Activated T-cell treated with anti-CD3 and anti-CD28 coated beads, Interleukin-2, amount 50 U/mL, for 24 hours (primary cell): ENCODE results near the gene RABGAP1L.

Source experiments
- DNase-seq: peaks from one replicate; pipeline ENCODE4 v3.0.0-alpha.2; 2020
- H3K27ac Mint-ChIP-seq: 2 replicates; pipeline ENCODE4 v1.8.0; 2020; ENCODE audit warnings: mild to moderate bottlenecking, mixed read lengths
- H3K27me3 Mint-ChIP-seq: 2 replicates; pipeline ENCODE4 v1.8.0; 2020; ENCODE audit warnings: mixed read lengths
- H3K36me3 Mint-ChIP-seq: 2 replicates; pipeline ENCODE4 v1.8.0; 2020; ENCODE audit warnings: low read depth, mixed read lengths
- H3K4me1 Mint-ChIP-seq: 2 replicates; pipeline ENCODE4 v1.8.0; 2020; ENCODE audit warnings: low read depth, mixed read lengths
- H3K4me3 Mint-ChIP-seq: 2 replicates; pipeline ENCODE4 v1.8.0; 2020; ENCODE audit warnings: mild to moderate bottlenecking, moderate library complexity, mixed read lengths
- H3K9me3 Mint-ChIP-seq: 2 replicates; pipeline ENCODE4 v1.8.0; 2020; ENCODE audit warnings: mixed read lengths

The RABGAP1L gene

DNA sequence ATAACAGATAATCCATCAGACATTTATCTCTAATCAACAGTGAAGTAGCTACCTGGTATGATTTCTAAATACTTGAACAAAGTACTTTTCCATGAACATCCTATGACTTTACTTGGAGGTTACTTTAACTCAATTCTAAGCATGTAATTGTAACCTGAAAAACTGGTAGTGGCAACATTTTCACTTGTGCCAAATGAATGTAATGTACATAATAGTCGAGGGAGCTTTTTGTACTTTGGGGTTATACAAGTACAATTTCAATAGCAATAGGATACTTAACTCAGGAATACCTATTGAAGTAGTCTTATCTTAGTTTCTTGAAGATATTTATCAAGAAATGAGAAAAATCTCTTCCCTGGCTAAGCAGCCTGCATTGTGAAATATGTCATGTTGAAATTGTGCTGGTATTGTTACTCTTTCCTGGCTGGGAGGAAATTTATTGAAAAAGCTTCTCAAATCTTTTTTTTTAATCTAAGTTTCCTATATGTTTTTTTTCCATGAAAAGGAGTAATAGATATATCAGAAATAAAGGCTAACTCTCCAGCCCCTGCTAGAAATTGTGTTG is 806.8 kb downstream of the RABGAP1L start:
- Mint-ChIP-seq H3K36me3 (peaks cover 5% of the 10 kb centered on the region), H3K4me3 (peak overlapping the region; percentile 53), H3K9me3 (no peaks in the 10 kb centered on the region), H3K4me1 (peaks cover 70% of the 10 kb centered on the region), H3K27me3 (no peaks in the 10 kb centered on the region), H3K27ac (peak overlapping the region; percentile 90)
- DNase-seq = no peak

DNA sequence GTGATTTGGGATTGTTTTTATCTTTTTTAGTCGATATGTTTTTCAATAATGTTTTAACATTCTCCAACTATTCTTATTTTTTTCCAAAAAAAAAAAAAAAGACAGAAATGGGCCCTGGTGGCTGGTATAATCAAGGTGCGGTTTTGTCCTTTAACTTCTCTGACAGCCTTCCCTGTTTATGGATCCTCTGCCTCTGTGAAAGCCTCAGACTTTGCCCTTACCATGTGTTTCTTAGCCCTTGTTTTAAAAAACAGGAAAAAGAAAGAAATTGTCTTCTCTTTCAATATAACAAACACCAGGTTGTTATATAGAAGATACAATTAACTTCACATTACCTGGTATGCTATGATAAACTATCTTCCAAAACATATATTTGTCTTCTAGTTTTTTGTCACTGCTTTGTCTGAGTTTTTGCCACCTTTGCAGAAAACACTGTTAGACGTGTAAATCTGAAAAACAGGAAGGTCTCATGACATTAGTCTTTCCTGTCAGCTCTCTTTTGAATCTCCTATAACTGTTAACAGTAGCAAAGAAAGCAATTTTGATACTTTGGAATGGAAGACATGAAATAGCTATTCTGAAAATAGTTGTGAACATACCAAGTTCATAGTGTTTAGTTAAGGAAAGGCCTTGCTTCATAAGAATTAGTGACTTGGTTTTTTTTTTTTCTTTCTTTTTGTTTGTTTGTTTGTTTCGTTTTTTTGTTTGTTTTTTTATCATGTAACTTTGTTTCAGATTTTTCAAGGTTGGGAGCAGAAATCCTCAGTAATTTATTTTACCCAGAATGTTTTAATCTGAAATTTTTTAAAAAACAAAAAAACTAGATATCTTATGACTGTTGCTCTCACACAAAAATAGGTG is 808.8 kb downstream of the RABGAP1L start:
- DNase-seq = no peak
- peak overlapping the region; percentile 59 for H3K4me3 Mint-ChIP-seq
- peak overlapping the region; percentile 91 for H3K27ac Mint-ChIP-seq
- H3K9me3 Mint-ChIP-seq = no peaks in the 10 kb centered on the region
- H3K27me3 Mint-ChIP-seq = no peaks in the 10 kb centered on the region
- H3K36me3 Mint-ChIP-seq = peaks cover 13% of the 10 kb centered on the region
- H3K4me1 Mint-ChIP-seq = peaks cover 84% of the 10 kb centered on the region

- Mint-ChIP-seq H3K27me3 (no peaks in the 10 kb centered on the region), H3K9me3 (no peaks in the 10 kb centered on the region), H3K4me3 (peak overlapping the region; percentile 59), H3K36me3 (peaks cover 15% of the 10 kb centered on the region), H3K27ac (peak overlapping the region; percentile 91), H3K4me1 (peaks cover 79% of the 10 kb centered on the region)
- no peak for DNase-seq
These were observed 809.5 kb downstream of the RABGAP1L start for GRCh38 chr1:174968750-174969244.

DNA sequence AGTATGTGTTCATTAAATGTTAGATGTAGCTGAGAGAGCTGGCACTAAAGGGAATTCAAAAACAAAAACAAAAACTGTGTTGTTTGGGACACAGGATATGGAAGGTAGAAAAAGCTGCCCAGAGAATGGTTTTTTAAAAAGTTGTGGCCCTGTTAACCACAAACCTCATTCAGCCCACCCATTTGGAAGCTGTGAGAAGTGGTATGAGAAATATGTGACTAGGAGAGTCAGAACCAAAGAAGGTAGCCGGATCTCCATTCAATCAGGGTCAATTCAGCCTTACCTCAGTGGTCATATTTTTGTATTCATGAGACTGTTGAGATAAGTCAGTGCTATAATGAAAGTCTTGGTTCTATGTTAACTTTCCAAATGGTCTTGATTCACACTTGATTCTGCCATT is 810.7 kb downstream of the RABGAP1L start:
- H3K9me3 Mint-ChIP-seq = no peaks in the 10 kb centered on the region
- H3K27ac Mint-ChIP-seq = peak overlapping the region; percentile 28
- H3K4me3 Mint-ChIP-seq = no peak overlapping the region
- peaks cover 71% of the 10 kb centered on the region for H3K4me1 Mint-ChIP-seq
- no peaks in the 10 kb centered on the region for H3K27me3 Mint-ChIP-seq
- DNase-seq = no peak
- peaks cover 21% of the 10 kb centered on the region for H3K36me3 Mint-ChIP-seq

DNA sequence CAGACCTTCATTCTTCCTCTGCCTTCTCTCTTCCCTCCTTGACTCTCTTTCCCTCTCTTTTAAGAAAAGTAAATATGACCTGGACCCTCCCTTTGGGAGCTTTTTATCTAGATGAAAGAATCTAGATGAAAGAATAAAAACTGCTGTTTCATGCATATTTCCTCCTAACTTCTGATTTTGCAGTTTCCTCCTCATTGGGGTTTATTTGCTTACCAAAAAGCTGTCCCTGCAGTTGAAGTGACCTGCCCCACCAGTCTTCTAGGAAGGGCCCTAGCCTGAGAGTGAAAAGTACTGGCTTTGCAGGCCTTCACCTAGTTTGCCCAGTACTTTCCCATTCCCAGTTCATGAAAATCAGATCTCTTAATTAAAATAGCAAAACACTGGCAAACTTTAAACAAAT is 812.1 kb downstream of the RABGAP1L start:
- no peak overlapping the region for H3K4me3 Mint-ChIP-seq
- H3K27ac Mint-ChIP-seq = no peak overlapping the region
- no peaks in the 10 kb centered on the region for H3K9me3 Mint-ChIP-seq
- peaks cover 35% of the 10 kb centered on the region for H3K36me3 Mint-ChIP-seq
- no peak for DNase-seq
- no peaks in the 10 kb centered on the region for H3K27me3 Mint-ChIP-seq
- H3K4me1 Mint-ChIP-seq = peaks cover 68% of the 10 kb centered on the region

- Mint-ChIP-seq H3K4me1 (peaks cover 71% of the 10 kb centered on the region), H3K27me3 (no peaks in the 10 kb centered on the region), H3K36me3 (peaks cover 39% of the 10 kb centered on the region), H3K4me3 (no peak overlapping the region), H3K9me3 (no peaks in the 10 kb centered on the region), H3K27ac (no peak overlapping the region)
- no peak for DNase-seq
These were observed 812.6 kb downstream of the RABGAP1L start for GRCh38 chr1:174971902-174972301.

- peaks cover 60% of the 10 kb centered on the region for H3K36me3 Mint-ChIP-seq
- H3K27me3 Mint-ChIP-seq = no peaks in the 10 kb centered on the region
- no peaks in the 10 kb centered on the region for H3K9me3 Mint-ChIP-seq
- peaks cover 58% of the 10 kb centered on the region for H3K4me1 Mint-ChIP-seq
- no peak overlapping the region for H3K4me3 Mint-ChIP-seq
- H3K27ac Mint-ChIP-seq = no peak overlapping the region
- DNase-seq = no peak
These were observed 815.4 kb downstream of the RABGAP1L start for GRCh38 chr1:174974711-174975119.

GRCh38 chr1:174975764-174976163 is 816.4 kb downstream of the RABGAP1L start:
- Mint-ChIP-seq H3K9me3 (no peaks in the 10 kb centered on the region), H3K27me3 (no peaks in the 10 kb centered on the region), H3K27ac (no peak overlapping the region), H3K4me3 (no peak overlapping the region), H3K36me3 (peaks cover 61% of the 10 kb centered on the region), H3K4me1 (peaks cover 56% of the 10 kb centered on the region)
- DNase-seq = no peak

DNA sequence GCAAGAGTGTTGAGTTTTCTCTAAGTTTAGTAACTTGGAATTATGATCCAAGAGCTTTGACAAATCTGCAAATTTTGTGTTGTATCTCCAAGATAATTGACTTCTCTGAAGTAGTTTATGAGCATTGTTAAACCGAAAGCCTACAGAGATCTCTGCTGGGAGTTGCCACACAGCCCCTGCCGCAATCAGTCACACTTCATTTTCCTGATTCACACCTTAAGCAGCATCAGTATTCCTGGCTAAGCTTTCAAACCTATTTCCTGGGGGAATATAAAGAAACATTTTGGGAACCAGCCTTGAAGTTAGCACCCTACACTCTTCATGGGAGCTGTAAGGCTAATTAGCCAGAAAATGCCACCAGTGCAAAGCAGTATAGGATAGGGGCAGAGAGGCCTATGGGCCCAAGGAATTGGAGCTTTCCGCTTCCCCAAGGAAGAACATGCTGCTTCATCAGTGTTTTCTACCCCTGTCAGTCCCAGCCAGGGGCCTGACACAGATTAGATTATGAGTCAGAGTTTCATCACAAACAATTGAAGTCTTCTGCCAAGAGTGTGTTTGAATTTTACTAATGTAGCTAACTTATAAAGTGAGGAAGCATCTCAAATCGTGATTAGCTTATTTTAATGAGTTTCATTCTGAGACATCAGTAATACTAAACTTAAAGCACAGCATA is 817.3 kb downstream of the RABGAP1L start:
- H3K9me3 Mint-ChIP-seq = no peaks in the 10 kb centered on the region
- H3K4me1 Mint-ChIP-seq = peaks cover 55% of the 10 kb centered on the region
- H3K4me3 Mint-ChIP-seq = no peak overlapping the region
- peak overlapping the region; percentile 73 for H3K27ac Mint-ChIP-seq
- no peak for DNase-seq
- H3K27me3 Mint-ChIP-seq = no peaks in the 10 kb centered on the region
- peaks cover 64% of the 10 kb centered on the region for H3K36me3 Mint-ChIP-seq

DNA sequence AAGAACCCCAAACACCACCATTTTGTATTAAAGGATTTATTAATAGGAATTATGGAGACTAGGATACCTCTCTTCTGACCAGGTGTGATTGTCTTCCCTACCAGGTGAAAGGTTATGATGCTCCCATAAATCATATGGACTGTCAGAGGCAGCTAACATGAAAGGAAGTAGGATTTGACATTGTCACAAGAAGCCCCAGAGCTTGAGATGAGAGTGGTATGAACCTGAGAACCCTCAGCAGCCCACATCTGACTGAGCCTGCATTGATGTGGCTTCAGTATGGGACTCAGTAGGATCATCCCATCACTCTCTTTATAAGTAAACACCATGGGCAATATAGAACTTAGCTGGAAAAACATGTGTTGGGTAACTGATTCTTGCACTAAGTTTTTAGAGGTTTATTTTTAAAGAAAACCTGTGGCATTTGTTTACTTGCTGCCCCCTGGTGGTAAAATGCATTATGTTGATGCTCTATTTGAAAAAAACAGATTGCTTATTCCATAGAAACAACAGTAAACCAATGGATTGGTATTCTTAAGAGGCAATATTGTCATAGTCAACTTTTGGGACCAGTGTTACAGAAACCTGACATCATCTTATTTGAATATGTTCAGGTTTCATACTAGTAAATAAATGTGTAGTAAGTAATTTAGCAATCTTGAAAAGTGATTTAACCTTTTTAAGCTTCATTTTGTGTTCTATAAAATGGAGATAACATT is 823.8 kb downstream of the RABGAP1L start:
- Mint-ChIP-seq H3K27ac (no peak overlapping the region), H3K4me1 (peaks cover 29% of the 10 kb centered on the region), H3K36me3 (peaks cover 48% of the 10 kb centered on the region), H3K9me3 (no peaks in the 10 kb centered on the region), H3K4me3 (no peak overlapping the region), H3K27me3 (no peaks in the 10 kb centered on the region)
- no peak for DNase-seq

DNA sequence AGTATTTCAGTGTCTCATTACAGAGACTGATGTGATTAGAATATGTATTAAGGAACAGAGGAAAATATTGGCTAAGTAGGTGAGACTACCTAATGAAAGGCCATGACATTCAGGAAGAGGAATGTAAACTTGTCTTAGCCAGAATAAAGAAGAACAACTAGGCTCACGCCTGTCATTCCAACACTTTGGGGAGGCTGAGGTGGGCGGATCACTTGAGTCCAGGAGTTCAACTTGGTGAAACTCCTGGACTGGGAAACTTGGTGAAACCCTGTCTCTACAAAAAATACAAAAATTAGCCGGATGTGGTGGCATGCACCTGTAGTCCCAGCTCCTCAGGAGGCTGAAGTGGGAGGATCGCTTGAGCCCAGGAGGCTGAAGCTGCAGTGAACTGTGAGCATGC is 825.6 kb downstream of the RABGAP1L start:
- peaks cover 41% of the 10 kb centered on the region for H3K4me1 Mint-ChIP-seq
- DNase-seq = no peak
- peaks cover 49% of the 10 kb centered on the region for H3K36me3 Mint-ChIP-seq
- H3K27ac Mint-ChIP-seq = no peak overlapping the region
- no peaks in the 10 kb centered on the region for H3K9me3 Mint-ChIP-seq
- no peaks in the 10 kb centered on the region for H3K27me3 Mint-ChIP-seq
- no peak overlapping the region for H3K4me3 Mint-ChIP-seq

GRCh38 chr1:174988539-174988938 is 829.2 kb downstream of the RABGAP1L start:
- Mint-ChIP-seq H3K36me3 (peaks cover 32% of the 10 kb centered on the region), H3K4me3 (no peak overlapping the region), H3K4me1 (peaks cover 33% of the 10 kb centered on the region), H3K9me3 (no peaks in the 10 kb centered on the region), H3K27ac (peak overlapping the region; percentile 69), H3K27me3 (no peaks in the 10 kb centered on the region)
- DNase-seq = no peak

DNA sequence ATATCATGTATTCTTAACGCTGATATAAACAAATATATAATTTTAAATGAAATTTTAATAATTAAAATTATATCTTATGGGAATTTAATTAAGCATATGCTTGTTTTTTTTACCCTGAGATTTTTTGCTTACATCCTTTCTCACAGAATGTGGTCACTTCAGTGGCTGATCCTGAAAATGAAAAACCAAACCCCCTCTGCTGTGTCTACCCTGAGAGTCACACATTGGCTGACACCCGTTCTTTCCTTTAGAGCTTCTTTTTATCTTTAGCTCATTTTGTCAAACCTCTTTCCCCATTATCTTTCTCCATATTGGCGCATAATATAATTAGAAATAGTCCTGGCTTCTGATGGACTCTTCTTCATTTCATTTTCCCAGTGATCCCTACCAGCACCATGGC is 829.7 kb downstream of the RABGAP1L start:
- Mint-ChIP-seq H3K36me3 (peaks cover 32% of the 10 kb centered on the region), H3K27ac (peak overlapping the region; percentile 64), H3K4me1 (peaks cover 33% of the 10 kb centered on the region), H3K9me3 (no peaks in the 10 kb centered on the region), H3K27me3 (no peaks in the 10 kb centered on the region), H3K4me3 (no peak overlapping the region)
- DNase-seq = no peak

DNA sequence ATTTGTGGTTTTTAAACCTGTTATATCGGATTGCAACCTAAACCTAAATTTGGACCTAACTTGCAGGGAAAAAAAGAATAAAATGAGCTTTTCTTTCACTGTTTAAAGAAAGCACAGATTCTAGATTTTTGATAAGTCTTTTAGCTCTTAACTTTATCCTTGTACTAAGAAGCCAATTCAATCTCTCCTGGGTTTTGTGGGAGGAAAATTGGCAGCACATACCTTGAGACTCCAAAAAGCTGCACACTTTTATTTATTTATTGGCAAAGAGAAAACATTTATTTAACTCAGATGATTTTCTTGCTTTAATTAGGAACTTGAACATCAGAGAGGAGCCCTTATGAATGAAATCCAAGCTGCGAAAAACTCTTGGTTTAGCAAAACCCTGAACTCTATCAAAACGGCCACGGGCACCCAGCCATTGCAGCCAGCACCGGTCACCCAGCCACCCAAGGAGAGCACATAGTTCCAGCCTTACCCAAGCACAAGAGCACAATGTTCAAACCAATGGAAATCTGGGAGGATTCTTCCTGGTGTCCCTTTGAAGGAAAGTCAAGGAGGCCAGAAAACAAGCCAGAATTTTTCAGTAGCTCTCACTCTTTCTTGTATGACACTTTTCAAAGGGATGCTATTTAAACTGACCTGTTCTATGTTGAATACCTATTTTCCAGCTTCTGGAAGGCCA is 830.4 kb downstream of the RABGAP1L start:
- H3K4me3 Mint-ChIP-seq = peak overlapping the region; percentile 62
- no peaks in the 10 kb centered on the region for H3K27me3 Mint-ChIP-seq
- no peak for DNase-seq
- H3K4me1 Mint-ChIP-seq = peaks cover 33% of the 10 kb centered on the region
- peaks cover 32% of the 10 kb centered on the region for H3K36me3 Mint-ChIP-seq
- no peaks in the 10 kb centered on the region for H3K9me3 Mint-ChIP-seq
- H3K27ac Mint-ChIP-seq = peak overlapping the region; percentile 88
